ENCODE data around the gene CYP4F2. TPM values are rescaled to one million over a fixed set of nuclear protein-coding genes. Genes with fewer than 3 reads are reported as not detected.
"Not testable (repeated sequence)": the region's sequence is repeated elsewhere in the genome, so short reads cannot be mapped to it uniquely, and the experiment has no call there.

The CYP4F2 gene
- total RNA-seq, 1 donor from 2014 or later = not detected

DNA sequence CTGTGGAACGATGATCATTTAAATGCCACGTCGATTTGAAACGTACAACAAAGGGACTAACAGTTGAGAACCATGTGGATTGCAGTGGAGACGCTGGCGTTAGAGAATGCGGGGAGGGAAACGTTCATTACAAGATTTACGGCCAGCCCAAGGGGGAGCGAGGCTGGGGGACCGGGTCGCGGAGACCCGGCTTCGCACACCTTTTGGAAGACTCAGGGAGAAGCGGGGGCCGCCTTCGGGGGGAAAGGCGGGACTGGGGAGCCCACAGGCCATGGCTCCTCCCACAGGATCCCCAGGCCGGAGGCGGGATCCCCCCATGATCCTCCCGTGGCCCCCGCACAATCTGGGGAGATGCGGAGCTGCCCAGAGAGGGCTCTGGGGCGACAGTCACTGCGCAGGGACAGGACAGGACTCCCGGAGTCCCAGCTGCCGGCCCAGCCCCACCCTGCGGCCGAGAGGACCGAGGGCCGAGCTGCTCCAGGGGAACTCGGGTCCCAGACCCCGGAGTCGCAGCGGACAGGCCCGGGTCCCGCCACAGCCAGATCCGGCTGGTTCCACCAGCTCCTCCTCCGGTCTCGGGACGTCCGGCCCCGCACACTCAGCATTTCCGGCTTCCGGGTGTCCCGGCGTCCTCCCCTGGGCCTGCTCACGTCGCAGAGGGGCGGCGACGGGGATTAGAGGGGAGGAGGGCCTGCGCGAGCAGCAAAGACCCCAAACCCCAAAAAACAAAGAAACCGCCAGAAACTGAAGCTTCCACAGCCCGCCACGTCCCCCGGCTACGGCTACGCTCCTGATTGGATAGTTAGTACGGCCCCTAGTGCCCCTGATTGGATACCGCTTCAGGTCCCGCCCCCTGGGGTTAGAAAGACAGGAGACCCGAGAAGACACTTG, 61.3 kb downstream of the CYP4F2 start:
- DNase-seq (ENCODE audit: extremely low spot score, unreplicated experiment) = no peak
- TF ChIP-seq, protein P1, sequence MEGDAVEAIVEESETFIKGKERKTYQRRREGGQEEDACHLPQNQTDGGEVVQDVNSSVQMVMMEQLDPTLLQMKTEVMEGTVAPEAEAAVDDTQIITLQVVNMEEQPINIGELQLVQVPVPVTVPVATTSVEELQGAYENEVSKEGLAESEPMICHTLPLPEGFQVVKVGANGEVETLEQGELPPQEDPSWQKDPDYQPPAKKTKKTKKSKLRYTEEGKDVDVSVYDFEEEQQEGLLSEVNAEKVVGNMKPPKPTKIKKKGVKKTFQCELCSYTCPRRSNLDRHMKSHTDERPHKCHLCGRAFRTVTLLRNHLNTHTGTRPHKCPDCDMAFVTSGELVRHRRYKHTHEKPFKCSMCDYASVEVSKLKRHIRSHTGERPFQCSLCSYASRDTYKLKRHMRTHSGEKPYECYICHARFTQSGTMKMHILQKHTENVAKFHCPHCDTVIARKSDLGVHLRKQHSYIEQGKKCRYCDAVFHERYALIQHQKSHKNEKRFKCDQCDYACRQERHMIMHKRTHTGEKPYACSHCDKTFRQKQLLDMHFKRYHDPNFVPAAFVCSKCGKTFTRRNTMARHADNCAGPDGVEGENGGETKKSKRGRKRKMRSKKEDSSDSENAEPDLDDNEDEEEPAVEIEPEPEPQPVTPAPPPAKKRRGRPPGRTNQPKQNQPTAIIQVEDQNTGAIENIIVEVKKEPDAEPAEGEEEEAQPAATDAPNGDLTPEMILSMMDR (IDR thresholded peaks at IDR 0.05) = no peak
- Mint-ChIP-seq H3K27me3 (ENCODE audit: unreplicated experiment) (no peaks in the 10 kb centered on the region), H3K9me3 (ENCODE audit: unreplicated experiment) (peaks cover 12% of the 10 kb centered on the region), H3K36me3 (ENCODE audit: unreplicated experiment) (no peaks in the 10 kb centered on the region), H3K4me3 (ENCODE audit: unreplicated experiment) (no peak overlapping the region), H3K4me1 (ENCODE audit: unreplicated experiment) (no peaks in the 10 kb centered on the region), H3K27ac (ENCODE audit: unreplicated experiment) (no peak overlapping the region)

DNA sequence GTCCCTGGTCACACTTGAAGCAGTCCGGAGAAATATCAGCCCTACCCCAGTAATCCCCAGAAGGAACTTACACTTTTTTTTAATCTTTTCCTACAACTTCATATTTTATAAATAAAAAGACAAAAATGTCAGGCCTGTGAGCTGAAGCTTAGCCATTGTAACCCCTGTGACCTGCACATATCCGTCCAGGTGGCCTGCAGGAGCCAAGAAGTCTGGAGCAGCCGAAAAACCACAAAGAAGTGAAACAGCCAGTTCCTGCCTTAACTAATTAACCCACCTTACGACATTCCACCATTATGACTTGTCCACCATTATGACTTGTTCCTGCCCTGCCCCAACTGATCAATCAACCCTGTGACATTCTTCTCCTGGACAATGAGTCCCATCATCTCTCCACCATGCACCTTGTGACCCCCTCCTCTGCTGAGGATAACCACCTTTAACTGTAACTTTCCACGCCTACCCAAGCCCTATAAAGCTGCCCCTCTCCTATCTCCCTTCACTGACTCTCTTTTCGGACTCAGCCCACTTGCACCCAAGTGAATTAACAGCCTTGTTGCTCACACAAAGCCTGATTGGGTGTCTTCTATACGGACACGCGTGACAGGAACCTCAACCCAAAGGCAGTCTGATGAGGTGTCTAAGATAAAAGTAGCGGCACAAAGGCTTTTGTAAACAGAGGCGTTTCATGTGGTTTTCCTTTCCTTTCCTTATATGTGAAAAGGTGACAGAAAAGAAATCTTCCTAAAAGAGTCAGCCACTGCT, 62.1 kb downstream of the CYP4F2 start:
- H3K27ac Mint-ChIP-seq (ENCODE audit: unreplicated experiment); H3K4me1 Mint-ChIP-seq (ENCODE audit: unreplicated experiment); DNase-seq (ENCODE audit: extremely low spot score, unreplicated experiment); H3K4me3 Mint-ChIP-seq (ENCODE audit: unreplicated experiment); H3K36me3 Mint-ChIP-seq (ENCODE audit: unreplicated experiment); H3K27me3 Mint-ChIP-seq (ENCODE audit: unreplicated experiment): not testable (repeated sequence)
- H3K9me3 Mint-ChIP-seq (ENCODE audit: unreplicated experiment) = peaks cover 14% of the 10 kb centered on the region

DNA sequence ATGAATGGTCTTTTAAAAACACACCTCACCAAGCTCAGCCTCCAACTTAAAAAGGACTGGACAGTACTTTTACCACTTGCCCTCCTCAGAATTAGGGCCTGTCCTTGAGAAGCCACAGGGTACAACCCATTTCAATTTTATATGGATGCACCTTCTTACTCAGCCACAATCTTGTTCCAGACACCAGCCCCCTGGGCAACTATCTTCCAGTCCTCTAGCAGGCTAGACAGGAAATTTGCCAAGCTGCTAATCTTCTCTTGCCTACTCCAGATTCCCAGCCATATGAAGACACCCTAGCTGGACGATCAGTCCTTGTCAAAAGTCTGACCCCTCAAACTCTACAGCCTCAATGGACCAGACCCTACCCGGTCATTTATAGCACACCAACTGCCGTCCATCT, 63.6 kb downstream of the CYP4F2 start:
- H3K4me3 Mint-ChIP-seq (ENCODE audit: unreplicated experiment); H3K27ac Mint-ChIP-seq (ENCODE audit: unreplicated experiment); DNase-seq (ENCODE audit: extremely low spot score, unreplicated experiment); H3K36me3 Mint-ChIP-seq (ENCODE audit: unreplicated experiment); H3K27me3 Mint-ChIP-seq (ENCODE audit: unreplicated experiment); H3K4me1 Mint-ChIP-seq (ENCODE audit: unreplicated experiment): not testable (repeated sequence)
- H3K9me3 Mint-ChIP-seq (ENCODE audit: unreplicated experiment) = peaks cover 27% of the 10 kb centered on the region

DNA sequence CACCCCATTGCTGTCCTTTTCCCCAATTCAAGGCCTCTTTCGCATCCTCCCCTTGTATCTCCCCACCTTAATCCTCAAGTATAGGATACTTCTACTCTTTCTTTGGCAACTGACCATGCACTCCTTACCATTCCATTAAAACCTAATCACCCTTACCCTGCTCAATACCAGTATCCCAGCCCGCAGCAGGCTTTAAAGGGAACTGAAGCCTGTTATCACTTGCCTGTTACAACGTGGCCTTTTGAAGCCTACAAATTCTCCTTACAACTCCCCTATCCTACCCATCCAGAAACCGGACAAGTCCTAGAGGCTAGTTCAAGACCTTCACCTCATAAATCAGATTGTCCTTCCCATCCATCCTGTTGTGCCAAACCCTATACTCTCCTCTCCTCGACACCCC, 66.2 kb downstream of the CYP4F2 start:
- no peaks in the 10 kb centered on the region for H3K36me3 Mint-ChIP-seq (ENCODE audit: unreplicated experiment)
- H3K27me3 Mint-ChIP-seq (ENCODE audit: unreplicated experiment) = no peaks in the 10 kb centered on the region

DNA sequence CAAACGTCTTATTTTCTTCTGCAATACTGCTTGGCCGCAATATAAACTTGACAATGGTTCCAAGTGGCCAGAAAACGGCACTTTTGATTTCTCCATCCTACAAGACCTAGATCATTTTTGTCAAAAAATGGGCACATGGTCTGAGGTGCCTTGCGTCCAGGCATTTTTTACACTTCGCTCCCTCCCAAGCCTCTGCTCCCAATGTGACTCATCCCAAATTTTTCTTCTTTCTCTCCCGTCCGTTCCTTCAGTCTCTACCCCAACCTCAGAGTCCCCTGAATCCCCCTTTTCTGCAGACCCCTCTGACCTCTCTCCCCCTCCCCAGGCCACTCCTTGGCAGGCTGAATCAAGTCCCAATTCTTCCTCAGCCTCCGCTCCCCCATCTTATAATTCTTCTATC, 68.1 kb downstream of the CYP4F2 start:
- no peaks in the 10 kb centered on the region for H3K36me3 Mint-ChIP-seq (ENCODE audit: unreplicated experiment)
- TF ChIP-seq, protein P1 (IDR thresholded peaks at IDR 0.05) = no peak
- no peak overlapping the region for H3K4me3 Mint-ChIP-seq (ENCODE audit: unreplicated experiment)
- peaks cover 22% of the 10 kb centered on the region for H3K9me3 Mint-ChIP-seq (ENCODE audit: unreplicated experiment)
- H3K27ac Mint-ChIP-seq (ENCODE audit: unreplicated experiment) = no peak overlapping the region
- H3K27me3 Mint-ChIP-seq (ENCODE audit: unreplicated experiment) = no peaks in the 10 kb centered on the region
- no peaks in the 10 kb centered on the region for H3K4me1 Mint-ChIP-seq (ENCODE audit: unreplicated experiment)
- no peak for DNase-seq (ENCODE audit: extremely low spot score, unreplicated experiment)

More for the DNA sequence above, 66.2 kb downstream of the CYP4F2 start:
- no peak for DNase-seq (ENCODE audit: extremely low spot score, unreplicated experiment)
- Mint-ChIP-seq H3K9me3 (ENCODE audit: unreplicated experiment) (peaks cover 28% of the 10 kb centered on the region), H3K4me1 (ENCODE audit: unreplicated experiment) (no peaks in the 10 kb centered on the region), H3K4me3 (ENCODE audit: unreplicated experiment) (no peak overlapping the region), H3K27ac (ENCODE audit: unreplicated experiment) (no peak overlapping the region)
- TF ChIP-seq, protein P1 (IDR thresholded peaks at IDR 0.05) = no peak

DNA sequence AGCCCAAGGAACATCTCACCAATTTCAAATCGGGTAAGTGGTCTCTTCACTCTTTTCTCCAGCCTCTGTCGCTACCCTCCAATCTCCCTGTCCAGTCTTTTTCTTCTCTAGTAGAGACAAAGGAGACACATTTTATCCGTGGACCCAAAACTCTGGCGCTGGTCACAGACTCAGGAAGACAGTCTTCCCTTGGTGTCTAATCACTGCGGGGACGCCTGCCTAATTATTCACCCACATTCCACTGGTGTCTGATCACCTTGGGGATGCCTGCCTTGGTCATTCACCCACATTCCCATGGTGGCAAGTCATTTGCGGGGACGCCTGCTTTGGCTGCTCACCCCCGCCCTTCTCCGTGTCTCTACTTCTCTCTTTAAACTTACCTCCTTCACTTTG, 68.6 kb downstream of the CYP4F2 start:
- no peak for DNase-seq (ENCODE audit: extremely low spot score, unreplicated experiment)
- no peaks in the 10 kb centered on the region for H3K36me3 Mint-ChIP-seq (ENCODE audit: unreplicated experiment)
- no peak overlapping the region for H3K4me3 Mint-ChIP-seq (ENCODE audit: unreplicated experiment)
- no peak overlapping the region for H3K27ac Mint-ChIP-seq (ENCODE audit: unreplicated experiment)
- no peaks in the 10 kb centered on the region for H3K27me3 Mint-ChIP-seq (ENCODE audit: unreplicated experiment)
- H3K4me1 Mint-ChIP-seq (ENCODE audit: unreplicated experiment) = no peaks in the 10 kb centered on the region
- TF ChIP-seq, protein P1 (IDR thresholded peaks at IDR 0.05) = no peak
- peaks cover 22% of the 10 kb centered on the region for H3K9me3 Mint-ChIP-seq (ENCODE audit: unreplicated experiment)

DNA sequence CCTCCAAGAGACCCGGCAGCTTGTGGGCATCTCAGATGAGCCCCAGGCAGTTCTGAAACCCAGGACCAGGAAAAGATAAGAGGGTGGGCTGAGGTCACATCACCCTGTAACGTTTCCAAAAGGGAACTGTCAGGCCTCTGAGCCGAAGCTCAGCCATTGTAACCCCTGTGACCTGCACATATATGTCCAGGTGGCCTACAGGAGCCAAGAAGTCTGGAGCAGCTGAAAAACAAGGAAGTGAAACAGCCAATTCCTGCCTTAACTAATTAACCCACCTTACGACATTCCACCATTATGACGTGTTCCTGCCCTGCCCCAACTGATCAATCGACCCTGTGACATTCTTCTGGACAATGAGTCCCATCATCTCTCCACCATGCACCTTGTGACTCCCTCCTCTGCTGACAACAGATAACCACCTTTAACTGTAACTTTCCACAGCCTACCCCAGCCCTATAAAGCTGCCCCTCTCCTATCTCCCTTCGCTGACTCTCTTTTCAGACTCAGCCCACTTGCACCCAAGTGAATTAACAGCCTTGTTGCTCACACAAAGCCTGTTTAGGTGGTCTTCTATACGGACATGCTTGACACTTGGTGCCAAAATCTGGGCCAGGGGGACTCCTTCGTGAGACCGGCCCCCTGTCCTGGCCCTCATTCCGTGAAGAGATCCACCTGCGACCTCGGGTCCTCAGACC, 69.1 kb downstream of the CYP4F2 start:
- H3K27me3 Mint-ChIP-seq (ENCODE audit: unreplicated experiment); H3K4me1 Mint-ChIP-seq (ENCODE audit: unreplicated experiment); H3K27ac Mint-ChIP-seq (ENCODE audit: unreplicated experiment); DNase-seq (ENCODE audit: extremely low spot score, unreplicated experiment); H3K36me3 Mint-ChIP-seq (ENCODE audit: unreplicated experiment); H3K4me3 Mint-ChIP-seq (ENCODE audit: unreplicated experiment): not testable (repeated sequence)
- H3K9me3 Mint-ChIP-seq (ENCODE audit: unreplicated experiment) = peaks cover 22% of the 10 kb centered on the region

Data from osteocyte (in vitro differentiated cells).